H1 (cell line): ENCODE results near the gene OTOL1. TPM values are rescaled to one million over a fixed set of nuclear protein-coding genes. Genes with fewer than 3 reads are reported as not detected.

Experiments
- ATF2 ChIP-seq: IDR thresholded peaks from 2 replicates; pipeline ENCODE4 v1.6.1; 2012; ENCODE audit warnings: low read length, inconsistent platforms
- BCL11A ChIP-seq, 2 experiments: IDR thresholded peaks; one replicate each; pipeline ENCODE4 v1.6.1; 2011; ENCODE audit warnings: low read depth in 2 of 2, low read length in 2 of 2, mild to moderate bottlenecking in 2 of 2
- SIX5 ChIP-seq: IDR thresholded peaks from 2 replicates; pipeline ENCODE4 v1.6.1; 2011; ENCODE audit warnings: mild to moderate bottlenecking, low read depth, low read length
- SP2 ChIP-seq: IDR thresholded peaks from 2 replicates; pipeline ENCODE4 v1.6.1; 2012; ENCODE audit warnings: mild to moderate bottlenecking, low read length, inconsistent platforms
- polyA plus RNA-seq, 7 experiments: library from polyadenylated mRNA; depleted of rRNA in 3 of 7; stranded (reverse) in 5 of 7; unstranded in 2 of 7; fragments of >200 nt in 5 of 7; fragments of 200-250 nt in 2 of 7; gene quantifications; 1 replicate in 5 of 7; 2 replicates in 1 of 7; 4 replicates in 1 of 7; pipeline versions ENCODE4 v1.2.1 to v1.2.3, GENCODE V29; 2011 to 2013; ENCODE audit warnings: missing spikeins in 2 of 7, mixed read lengths in 2 of 7
- total RNA-seq: library from RNA; stranded (reverse); fragmentation: NEBNext Ultra II Directional; extraction: Animal tissue kit (Norgen Biotek cat#: 25700); gene quantifications from 2 replicates; pipeline ENCODE4 v1.2.1, GENCODE V29; 2021

The OTOL1 gene
- total and polyA plus RNA-seq, 2 of the 8 experiments (the other 6 are each of a cell fraction or from before 2014, with no cell fraction given), result not detected

- TF ChIP-seq SIX5, result no peak
- TF ChIP-seq BCL11A (IDR thresholded peaks at IDR 0.05; ENCODE audit: low read depth in 2 of 2, low read length in 2 of 2), result no peak
- TF ChIP-seq ATF2, result no peak
- TF ChIP-seq SP2, result no peak
Measured at GRCh38 chr3:161545824-161546223, 49.2 kb downstream of the OTOL1 start (continued).
